ENCODE data around the gene TBC1D8. TPM values are rescaled to one million over a fixed set of nuclear protein-coding genes. Genes with fewer than 3 reads are reported as not detected.

TBC1D8 gene
- total and polyA plus RNA-seq, 7 experiments from 2014 or later, result 0.30 to 20.1 (median 2.2) TPM

GRCh38 chr2:101097638-101098037 is 53.5 kb downstream of the TBC1D8 start:
- no peak for DNase-seq
- H3K27me3 ChIP-seq (ENCODE audit: control insufficient read depth in 2 of 2, insufficient read depth in 2 of 2, low read length in 2 of 2), result peaks cover 0 to 4% of the 10 kb centered on the region in 2 donors
- peaks cover 0 to 20% (median 4%) of the 10 kb centered on the region in 5 donors for H3K36me3 Mint-ChIP-seq
- no peaks in the 10 kb centered on the region for H3K4me1 Mint-ChIP-seq
- H3K36me3 ChIP-seq (ENCODE audit: control insufficient read depth in 2 of 3, insufficient read depth in 3 of 3, low read length in 3 of 3), result no peaks in the 10 kb centered on the region
- H3K9me3 ChIP-seq (ENCODE audit: control insufficient read depth in 2 of 3, low read length in 3 of 3), result no peaks in the 10 kb centered on the region
- H3K4me1 ChIP-seq (ENCODE audit: control insufficient read depth in 2 of 2, insufficient read depth in 2 of 2, low read length in 2 of 2), result no peaks in the 10 kb centered on the region
- peaks cover 0 to 23% (median 12%) of the 10 kb centered on the region in 5 donors for H3K27me3 Mint-ChIP-seq
- ATAC-seq, result no peak
- ChIA-PET CTCF (no interaction called here), POLR2A (no interaction called here)
- H3K4me3 ChIP-seq (ENCODE audit: low read length), result no peak overlapping the region
- peaks cover 10 to 47% (median 24%) of the 10 kb centered on the region in 11 donors for H3K9me3 Mint-ChIP-seq
- no peak overlapping the region for H3K4me3 Mint-ChIP-seq
- no peak overlapping the region for H3K27ac Mint-ChIP-seq
- H3K27ac ChIP-seq (ENCODE audit: low read depth, low read length), result no peak overlapping the region
- intact Hi-C loops (cut with micrococcal nuclease), result no loop called here

GRCh38 chr2:101096619-101097142 is 54.5 kb downstream of the TBC1D8 start:
- H3K27me3 ChIP-seq (ENCODE audit: control insufficient read depth in 2 of 2, insufficient read depth in 2 of 2, low read length in 2 of 2), result peaks cover 0 to 4% of the 10 kb centered on the region in 2 donors
- H3K4me1 ChIP-seq (ENCODE audit: control insufficient read depth in 2 of 2, insufficient read depth in 2 of 2, low read length in 2 of 2), result no peaks in the 10 kb centered on the region
- H3K27me3 Mint-ChIP-seq, result peaks cover 0 to 23% (median 12%) of the 10 kb centered on the region in 5 donors
- H3K27ac Mint-ChIP-seq, result no peak overlapping the region
- H3K36me3 ChIP-seq (ENCODE audit: control insufficient read depth in 2 of 3, insufficient read depth in 3 of 3, low read length in 3 of 3), result no peaks in the 10 kb centered on the region
- no peak for ATAC-seq
- H3K4me3 ChIP-seq (ENCODE audit: low read length), result no peak overlapping the region
- no peak overlapping the region for H3K27ac ChIP-seq (ENCODE audit: low read depth, low read length)
- ChIA-PET CTCF (no interaction called here), POLR2A (no interaction called here)
- peaks cover 0 to 20% (median 4%) of the 10 kb centered on the region in 5 donors for H3K36me3 Mint-ChIP-seq
- no peak for DNase-seq
- intact Hi-C loops (cut with micrococcal nuclease), result no loop called here
- no peaks in the 10 kb centered on the region for H3K4me1 Mint-ChIP-seq
- H3K4me3 Mint-ChIP-seq, result no peak overlapping the region
- peaks cover 10 to 38% (median 20%) of the 10 kb centered on the region in 11 donors for H3K9me3 Mint-ChIP-seq
- H3K9me3 ChIP-seq (ENCODE audit: control insufficient read depth in 2 of 3, low read length in 3 of 3), result no peaks in the 10 kb centered on the region

- Histone ChIP-seq H3K4me1 (ENCODE audit: control insufficient read depth in 2 of 2, insufficient read depth in 2 of 2, low read length in 2 of 2) (no peaks in the 10 kb centered on the region), H3K9me3 (ENCODE audit: control insufficient read depth in 2 of 3, low read length in 3 of 3) (no peaks in the 10 kb centered on the region), H3K36me3 (ENCODE audit: control insufficient read depth in 2 of 3, insufficient read depth in 3 of 3, low read length in 3 of 3) (no peaks in the 10 kb centered on the region), H3K4me3 (ENCODE audit: low read length) (no peak overlapping the region), H3K27ac (ENCODE audit: low read depth, low read length) (no peak overlapping the region), H3K27me3 (ENCODE audit: control insufficient read depth in 2 of 2, insufficient read depth in 2 of 2, low read length in 2 of 2) (peaks cover 0 to 4% of the 10 kb centered on the region in 2 donors)
- Mint-ChIP-seq H3K36me3 (peaks cover 0 to 15% (median 4%) of the 10 kb centered on the region in 5 donors), H3K27ac (no peak overlapping the region), H3K4me3 (no peak overlapping the region), H3K4me1 (peaks cover 0 to 4% (median 0%) of the 10 kb centered on the region in 7 donors), H3K27me3 (peaks cover 0 to 20% (median 8%) of the 10 kb centered on the region in 5 donors), H3K9me3 (peaks cover 4 to 20% (median 11%) of the 10 kb centered on the region in 11 donors)
- intact Hi-C loops (cut with micrococcal nuclease), result no loop called here
- no peak for DNase-seq
- ChIA-PET POLR2A (no interaction called here), CTCF (no interaction called here)
- ATAC-seq, result no peak
Observed at GRCh38 chr2:101094351-101094750, 56.8 kb downstream of the TBC1D8 start.

- ATAC-seq (no peak), DNase-seq (no peak)
- Histone ChIP-seq H3K4me3 (ENCODE audit: low read length) (no peak overlapping the region), H3K36me3 (ENCODE audit: control insufficient read depth in 2 of 3, insufficient read depth in 3 of 3, low read length in 3 of 3) (no peaks in the 10 kb centered on the region), H3K27ac (ENCODE audit: low read depth, low read length) (no peak overlapping the region), H3K9me3 (ENCODE audit: control insufficient read depth in 2 of 3, low read length in 3 of 3) (no peaks in the 10 kb centered on the region), H3K4me1 (ENCODE audit: control insufficient read depth in 2 of 2, insufficient read depth in 2 of 2, low read length in 2 of 2) (no peaks in the 10 kb centered on the region), H3K27me3 (ENCODE audit: control insufficient read depth in 2 of 2, insufficient read depth in 2 of 2, low read length in 2 of 2) (peaks cover 0 to 4% of the 10 kb centered on the region in 2 donors)
- Mint-ChIP-seq H3K27me3 (peaks cover 0 to 15% (median 0%) of the 10 kb centered on the region in 5 donors), H3K4me1 (peaks cover 0 to 5% (median 4%) of the 10 kb centered on the region in 7 donors), H3K4me3 (no peak overlapping the region), H3K36me3 (peaks cover 0 to 4% (median 4%) of the 10 kb centered on the region in 5 donors), H3K9me3 (peaks cover 0 to 3% (median 0%) of the 10 kb centered on the region in 11 donors), H3K27ac (no peak overlapping the region)
- ChIA-PET POLR2A (no interaction called here), CTCF (no interaction called here)
- intact Hi-C loops (cut with micrococcal nuclease), result no loop called here
Observed at GRCh38 chr2:101089942-101090799, 61.0 kb downstream of the TBC1D8 start.

- Histone ChIP-seq H3K27ac (ENCODE audit: low read depth, low read length) (no peak overlapping the region), H3K4me3 (ENCODE audit: low read length) (no peak overlapping the region), H3K9me3 (ENCODE audit: control insufficient read depth in 2 of 3, low read length in 3 of 3) (no peaks in the 10 kb centered on the region), H3K36me3 (ENCODE audit: control insufficient read depth in 2 of 3, insufficient read depth in 3 of 3, low read length in 3 of 3) (no peaks in the 10 kb centered on the region), H3K27me3 (ENCODE audit: control insufficient read depth in 2 of 2, insufficient read depth in 2 of 2, low read length in 2 of 2) (peaks cover 0 to 4% of the 10 kb centered on the region in 2 donors), H3K4me1 (ENCODE audit: control insufficient read depth in 2 of 2, insufficient read depth in 2 of 2, low read length in 2 of 2) (no peaks in the 10 kb centered on the region)
- peaks cover 0 to 9% (median 0%) of the 10 kb centered on the region in 5 donors for H3K27me3 Mint-ChIP-seq
- H3K4me3 Mint-ChIP-seq, result no peak overlapping the region
- peak; percentile 46 for ATAC-seq
- peaks cover 0 to 6% (median 4%) of the 10 kb centered on the region in 5 donors for H3K36me3 Mint-ChIP-seq
- H3K27ac Mint-ChIP-seq, result no peak overlapping the region
- CTCF ChIA-PET, result no interaction called here
- POLR2A ChIA-PET, result no interaction called here
- H3K9me3 Mint-ChIP-seq, result peaks cover 0 to 3% (median 0%) of the 10 kb centered on the region in 11 donors
- no peak for DNase-seq
- intact Hi-C loops (cut with micrococcal nuclease), result no loop called here
- peaks cover 0 to 5% (median 4%) of the 10 kb centered on the region in 7 donors for H3K4me1 Mint-ChIP-seq
Observed at GRCh38 chr2:101089419-101089818, 61.8 kb downstream of the TBC1D8 start.

GRCh38 chr2:101087638-101088037 is 63.5 kb downstream of the TBC1D8 start:
- no peak for ATAC-seq
- peaks cover 0 to 5% (median 4%) of the 10 kb centered on the region in 7 donors for H3K4me1 Mint-ChIP-seq
- H3K27ac Mint-ChIP-seq, result no peak overlapping the region

More at GRCh38 chr2:101087638-101088037, 63.5 kb downstream of the TBC1D8 start:
- H3K27me3 Mint-ChIP-seq, result peaks cover 0 to 3% (median 0%) of the 10 kb centered on the region in 5 donors
- Histone ChIP-seq H3K27me3 (ENCODE audit: control insufficient read depth in 2 of 2, insufficient read depth in 2 of 2, low read length in 2 of 2) (no peaks in the 10 kb centered on the region), H3K4me3 (ENCODE audit: low read length) (no peak overlapping the region), H3K4me1 (ENCODE audit: control insufficient read depth in 2 of 2, insufficient read depth in 2 of 2, low read length in 2 of 2) (no peaks in the 10 kb centered on the region), H3K27ac (ENCODE audit: low read depth, low read length) (no peak overlapping the region), H3K9me3 (ENCODE audit: control insufficient read depth in 2 of 3, low read length in 3 of 3) (no peaks in the 10 kb centered on the region), H3K36me3 (ENCODE audit: control insufficient read depth in 2 of 3, insufficient read depth in 3 of 3, low read length in 3 of 3) (no peaks in the 10 kb centered on the region)
- ChIA-PET CTCF (interaction anchor here (0.7 kb wide), 2 partner anchors 25 to 45 kb away, joined by 3 to 5 read pairs; no protein-coding TSS in a partner anchor), POLR2A (no interaction called here)
- intact Hi-C loops (cut with micrococcal nuclease), result no loop called here
- peaks cover 0 to 7% (median 0%) of the 10 kb centered on the region in 5 donors for H3K36me3 Mint-ChIP-seq
- H3K4me3 Mint-ChIP-seq, result no peak overlapping the region
- no peak for DNase-seq
- H3K9me3 Mint-ChIP-seq, result peaks cover 0 to 3% (median 0%) of the 10 kb centered on the region in 11 donors
